HG02763 (cell line): ENCODE results near the gene TRERF1.

Source experiments
- ATAC-seq: cut with Tn5 transposase; IDR thresholded peaks from one replicate; pipeline ENCODE4 v1.9.1; 2021; ENCODE audit warnings: mild to moderate bottlenecking, moderate library complexity; ENCODE audit not compliant: unreplicated experiment

TRERF1 gene

GRCh38 chr6:42394881-42395620 is 56.7 kb downstream of the TRERF1 start:
- no peak for ATAC-seq

- ATAC-seq: no peak
Measured at GRCh38 chr6:42394151-42394550, 57.6 kb downstream of the TRERF1 start.

GRCh38 chr6:42393339-42393738 is 58.4 kb downstream of the TRERF1 start:
- ATAC-seq: no peak

- ATAC-seq: no peak
Measured at GRCh38 chr6:42392833-42393232, 58.9 kb downstream of the TRERF1 start.

GRCh38 chr6:42391441-42391840 is 60.3 kb downstream of the TRERF1 start:
- no peak for ATAC-seq

- ATAC-seq: peak; percentile 57
Measured at GRCh38 chr6:42390228-42390934, 61.3 kb downstream of the TRERF1 start.

- no peak for ATAC-seq
Measured at GRCh38 chr6:42389736-42390135, 62.0 kb downstream of the TRERF1 start.

GRCh38 chr6:42388046-42388445 is 63.7 kb downstream of the TRERF1 start:
- no peak for ATAC-seq

GRCh38 chr6:42387336-42387735 is 64.4 kb downstream of the TRERF1 start:
- ATAC-seq: no peak

GRCh38 chr6:42385339-42385738 is 66.4 kb downstream of the TRERF1 start:
- no peak for ATAC-seq

- ATAC-seq: no peak
Measured at GRCh38 chr6:42383421-42384205, 68.1 kb downstream of the TRERF1 start.

GRCh38 chr6:42381850-42382249 is 69.9 kb downstream of the TRERF1 start:
- ATAC-seq: no peak

- ATAC-seq: no peak
Measured at GRCh38 chr6:42380228-42380979, 71.3 kb downstream of the TRERF1 start.

- no peak for ATAC-seq
Measured at GRCh38 chr6:42378536-42378935, 73.2 kb downstream of the TRERF1 start.

GRCh38 chr6:42378125-42378524 is 73.6 kb downstream of the TRERF1 start:
- ATAC-seq: no peak

- ATAC-seq: no peak
Measured at GRCh38 chr6:42375007-42375635, 76.6 kb downstream of the TRERF1 start.

- ATAC-seq: no peak
Measured at GRCh38 chr6:42374018-42374669, 77.6 kb downstream of the TRERF1 start.

GRCh38 chr6:42372699-42373098 is 79.0 kb downstream of the TRERF1 start:
- no peak for ATAC-seq

- ATAC-seq: no peak
Measured at GRCh38 chr6:42370323-42370985, 81.3 kb downstream of the TRERF1 start.
